Fibroblast of lung (primary cell): ENCODE data around the gene GMNN.

Experiments used
- EZH2 ChIP-seq: IDR thresholded peaks from 2 replicates; pipeline ENCODE4 v1.5.1; 2012; ENCODE audit warnings: low read length, control low read depth, mild to moderate bottlenecking; ENCODE audit errors: missing control alignments
- TF ChIP-seq, protein P1 (sequence below), 2 donors: IDR thresholded peaks in 1 of 2; conservative IDR thresholded peaks in 1 of 2; 1 replicate in 1 of 2; 2 replicates in 1 of 2; pipeline ENCODE4 v1.5.1; 2011 to 2012; ENCODE audit warnings: low read length in 2 of 2, control low read depth in 1 of 2, inconsistent platforms in 1 of 2, low read depth in 1 of 2, mild to moderate bottlenecking in 1 of 2

GRCh38 chr6:24761193-24761835, 13.4 kb upstream of the GMNN start:
- TF ChIP-seq, protein P1, sequence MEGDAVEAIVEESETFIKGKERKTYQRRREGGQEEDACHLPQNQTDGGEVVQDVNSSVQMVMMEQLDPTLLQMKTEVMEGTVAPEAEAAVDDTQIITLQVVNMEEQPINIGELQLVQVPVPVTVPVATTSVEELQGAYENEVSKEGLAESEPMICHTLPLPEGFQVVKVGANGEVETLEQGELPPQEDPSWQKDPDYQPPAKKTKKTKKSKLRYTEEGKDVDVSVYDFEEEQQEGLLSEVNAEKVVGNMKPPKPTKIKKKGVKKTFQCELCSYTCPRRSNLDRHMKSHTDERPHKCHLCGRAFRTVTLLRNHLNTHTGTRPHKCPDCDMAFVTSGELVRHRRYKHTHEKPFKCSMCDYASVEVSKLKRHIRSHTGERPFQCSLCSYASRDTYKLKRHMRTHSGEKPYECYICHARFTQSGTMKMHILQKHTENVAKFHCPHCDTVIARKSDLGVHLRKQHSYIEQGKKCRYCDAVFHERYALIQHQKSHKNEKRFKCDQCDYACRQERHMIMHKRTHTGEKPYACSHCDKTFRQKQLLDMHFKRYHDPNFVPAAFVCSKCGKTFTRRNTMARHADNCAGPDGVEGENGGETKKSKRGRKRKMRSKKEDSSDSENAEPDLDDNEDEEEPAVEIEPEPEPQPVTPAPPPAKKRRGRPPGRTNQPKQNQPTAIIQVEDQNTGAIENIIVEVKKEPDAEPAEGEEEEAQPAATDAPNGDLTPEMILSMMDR (conservative IDR thresholded peaks at IDR 0.05 in 1 of 2, IDR thresholded peaks at IDR 0.05 in 1 of 2; ENCODE audit: low read depth in 1 of 2, low read length in 2 of 2), result no peak
- TF ChIP-seq EZH2, result no peak
